Posterior vena cava (tissue), 2 donors: Measurements from ENCODE around the gene WDR3. TPM values are rescaled to one million over a fixed set of nuclear protein-coding genes. Genes with fewer than 3 reads are reported as not detected.

Source experiments
- total RNA-seq, 2 donors: library from RNA; stranded (reverse); fragmentation: NEBNext Ultra II Directional; extraction: Animal tissue kit (Norgen Biotek cat#: 25700); gene quantifications; one replicate each; pipeline ENCODE4 v1.2.1, GENCODE V29; 2021
- donor health status: DM: yes; HTN: yes; CAD: no.
- donor health status: DM: yes; HTN: yes; CAD: no.

WDR3 gene
- total RNA-seq, 2 donors from 2014 or later = 16.8 to 17.5 TPM

Other genes starting within 250 kb of the WDR3 start
- 10 to 100 TPM; 26.1 to 37.2 TPM for gene GDAP2, start 118 bp upstream of the WDR3 start, total RNA-seq